GM21825 (cell line): Measurements from ENCODE around the gene TMEM87A.
"Not testable (repeated sequence)": the region's sequence is repeated elsewhere in the genome, so short reads cannot be mapped to it uniquely, and the experiment has no call there.

ENCODE experiments used
- ATAC-seq: cut with Tn5 transposase; IDR thresholded peaks from one replicate; pipeline ENCODE4 v1.9.1; 2021; ENCODE audit warnings: mild to moderate bottlenecking, moderate library complexity; ENCODE audit not compliant: unreplicated experiment

Gene TMEM87A

GRCh38 chr15:42273900-42274701 is 868 bp upstream of the TMEM87A start:
- ATAC-seq, result peak; percentile 19

- no peak for ATAC-seq
Observed at GRCh38 chr15:42270996-42271395, 2.2 kb downstream of the TMEM87A start.

DNA sequence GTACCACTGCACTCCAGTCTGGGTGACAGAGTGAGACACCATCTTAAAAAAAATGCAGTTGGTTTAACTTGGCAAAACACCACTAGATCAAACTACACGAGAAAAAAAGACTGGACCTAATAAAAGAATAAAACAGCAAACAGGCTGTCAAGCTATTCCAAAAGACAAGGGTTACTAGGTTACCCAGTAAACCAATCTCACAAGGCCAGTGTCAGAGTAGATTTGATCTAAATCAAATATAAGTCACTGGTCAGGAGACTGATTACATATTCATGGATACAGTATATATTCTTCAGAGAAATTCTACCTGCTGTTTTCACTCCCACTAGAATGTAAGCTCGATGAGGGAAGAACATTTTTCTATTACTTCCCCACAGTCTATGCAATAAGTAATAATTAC is 2.7 kb downstream of the TMEM87A start:
- no peak for ATAC-seq

- no peak for ATAC-seq
Observed at GRCh38 chr15:42267286-42267685, 5.9 kb downstream of the TMEM87A start.

GRCh38 chr15:42264795-42265194 is 8.4 kb downstream of the TMEM87A start:
- ATAC-seq, result no peak

GRCh38 chr15:42253300-42253699 is 19.9 kb downstream of the TMEM87A start:
- no peak for ATAC-seq

DNA sequence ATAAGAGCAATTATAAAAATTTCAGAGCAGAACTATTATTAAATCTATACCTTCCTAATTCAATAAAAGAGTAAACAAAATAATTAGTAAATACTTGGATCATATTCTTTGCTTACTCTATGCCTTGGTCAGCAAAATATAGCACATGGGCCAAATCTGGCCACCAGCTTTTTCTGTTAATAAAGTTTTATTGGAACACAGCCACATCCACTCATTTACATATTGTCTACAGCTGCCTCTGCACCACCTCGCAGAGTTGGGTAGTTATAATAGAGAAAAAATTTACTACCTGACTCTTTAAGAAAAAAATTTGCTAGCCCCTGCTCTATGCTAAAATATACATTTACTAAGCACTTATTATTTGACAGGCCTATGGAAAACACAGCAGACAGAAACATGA is 32.4 kb downstream of the TMEM87A start:
- no peak for ATAC-seq

DNA sequence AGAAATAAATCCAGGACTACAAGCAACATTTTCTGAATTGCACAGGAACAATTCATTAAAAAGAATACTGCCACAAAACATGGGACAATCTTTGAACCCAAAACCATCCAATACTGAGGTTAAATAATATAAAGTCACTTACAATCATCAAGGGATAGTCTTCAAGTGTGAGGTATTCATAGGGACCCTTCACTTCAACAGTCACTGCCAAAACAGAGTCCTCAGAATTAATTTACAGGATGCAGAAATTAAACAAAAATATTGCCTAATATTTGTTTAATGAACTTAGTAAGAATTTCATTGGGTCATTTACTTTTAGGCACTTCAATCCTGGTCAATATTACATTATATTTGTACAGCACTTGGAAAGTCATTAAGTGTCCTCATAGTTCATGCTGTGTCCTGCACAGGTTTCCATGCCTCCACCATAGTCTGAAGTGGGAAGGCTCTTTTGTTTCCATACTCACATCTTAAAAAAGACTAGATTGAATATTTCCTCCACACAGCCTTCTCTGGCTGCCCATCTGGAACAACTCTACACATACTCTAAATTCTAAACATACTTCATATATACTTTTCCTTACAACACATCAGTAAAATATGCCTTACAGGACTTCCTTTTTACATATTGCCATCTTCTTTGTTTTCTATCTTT is 33.6 kb downstream of the TMEM87A start:
- no peak for ATAC-seq

DNA sequence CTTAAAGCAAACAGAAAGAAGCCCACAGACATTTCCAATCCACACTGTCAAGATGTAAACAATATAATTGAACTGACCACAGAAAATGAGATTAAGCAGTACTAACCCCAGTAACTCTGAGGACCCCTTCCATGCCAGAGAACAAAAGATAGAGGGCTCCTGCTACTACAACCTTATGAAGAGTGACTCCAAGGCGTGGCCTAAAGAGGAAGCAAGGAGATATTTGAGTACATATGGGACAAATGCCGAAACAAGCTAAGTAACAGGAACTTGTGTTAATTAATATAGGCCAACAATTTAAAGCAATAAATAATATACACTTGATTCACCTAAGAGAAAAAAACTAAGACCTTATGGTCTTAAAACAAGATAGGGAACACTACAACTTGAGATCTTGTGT is 40.1 kb downstream of the TMEM87A start:
- no peak for ATAC-seq

GRCh38 chr15:42232606-42233005 is 40.6 kb downstream of the TMEM87A start:
- no peak for ATAC-seq

DNA sequence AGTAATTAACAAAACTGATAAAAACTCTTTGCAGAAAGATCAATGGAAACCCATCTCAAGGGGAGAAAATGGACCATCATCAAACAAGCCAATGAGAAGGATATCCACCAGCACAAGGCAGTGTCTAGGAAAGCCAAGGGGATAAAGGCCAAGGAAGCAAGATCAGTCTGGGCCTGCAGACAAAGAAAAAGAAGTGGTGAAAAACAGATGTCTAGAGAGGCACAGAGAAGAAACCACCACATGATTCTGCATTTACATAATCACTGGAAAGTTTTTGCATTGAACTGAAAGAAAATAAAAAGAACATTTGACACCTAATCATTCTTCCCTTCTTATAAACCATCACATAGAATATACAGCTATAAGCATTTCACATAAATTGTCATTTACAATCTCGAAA is 42.1 kb downstream of the TMEM87A start:
- ATAC-seq, result no peak

DNA sequence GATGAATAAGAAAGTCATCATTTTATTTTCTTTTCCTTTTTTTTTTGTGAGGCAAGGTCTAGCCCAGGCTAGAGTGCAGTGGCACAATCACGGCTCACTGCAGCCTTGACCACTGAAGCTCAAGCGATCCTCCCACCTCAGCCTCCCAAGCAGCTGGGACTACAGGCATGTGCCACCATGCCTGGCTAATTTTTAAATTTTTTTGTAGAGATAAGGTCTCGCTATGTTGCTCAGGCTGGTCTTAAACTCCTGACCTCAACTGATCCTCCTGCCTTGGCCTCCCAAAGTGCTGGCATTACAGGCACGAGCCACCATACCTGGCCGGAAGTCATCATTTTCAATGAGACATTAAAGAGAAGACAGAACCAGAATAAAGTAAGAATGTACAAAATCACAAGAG is 44.3 kb downstream of the TMEM87A start:
- ATAC-seq, result not testable (repeated sequence)

GRCh38 chr15:42228036-42228435 is 45.2 kb downstream of the TMEM87A start:
- ATAC-seq, result no peak

DNA sequence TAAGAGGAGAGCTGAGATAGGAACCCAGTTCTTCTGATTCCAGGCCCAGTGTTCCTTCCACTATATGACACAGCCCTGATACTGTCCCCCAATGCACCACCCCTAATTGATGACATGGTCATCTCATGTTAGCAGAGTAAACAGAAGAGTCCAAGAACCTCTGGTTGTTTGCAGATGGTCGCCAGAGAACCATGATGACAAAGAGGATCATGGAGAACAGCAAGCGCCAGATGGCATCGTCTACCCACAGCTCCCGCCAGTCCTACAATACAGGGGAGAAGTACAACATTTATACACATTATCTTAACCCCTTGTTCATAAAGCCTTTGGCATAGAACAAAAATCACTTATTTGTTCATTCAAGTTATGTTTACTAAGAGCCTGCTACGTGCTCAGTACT is 46.6 kb downstream of the TMEM87A start:
- ATAC-seq, result no peak

- no peak for ATAC-seq
Observed at GRCh38 chr15:42220216-42220615, 53.0 kb downstream of the TMEM87A start.

DNA sequence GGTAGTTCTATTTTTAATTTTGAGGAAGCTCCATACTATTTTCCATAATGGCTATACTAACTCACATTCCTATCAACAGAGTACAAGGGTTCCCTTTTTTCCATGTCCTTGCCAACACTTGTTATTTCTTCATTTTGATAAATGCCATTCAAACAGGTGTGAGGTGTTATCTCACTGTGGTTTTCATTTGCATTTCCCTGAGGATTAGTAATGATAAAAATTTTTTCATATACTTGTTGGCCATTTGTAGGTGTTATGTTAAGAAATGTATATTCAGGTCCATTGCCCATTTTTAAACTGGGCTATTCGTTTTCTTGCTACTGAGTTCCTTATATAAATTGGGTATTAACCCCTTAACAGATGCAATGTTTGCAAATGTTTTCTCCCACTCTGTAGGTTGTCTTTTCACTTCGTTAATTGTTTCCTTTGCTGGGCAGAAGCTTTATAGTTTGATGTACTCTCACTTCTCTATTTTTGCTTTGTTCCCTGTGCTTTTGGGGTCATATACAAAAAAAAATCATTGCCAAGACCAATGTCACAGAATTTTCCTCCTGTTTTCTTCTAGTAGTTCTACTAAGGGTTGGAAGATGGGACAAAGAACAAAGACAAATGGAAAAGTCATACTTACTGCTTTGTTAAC is 54.2 kb downstream of the TMEM87A start:
- no peak for ATAC-seq

DNA sequence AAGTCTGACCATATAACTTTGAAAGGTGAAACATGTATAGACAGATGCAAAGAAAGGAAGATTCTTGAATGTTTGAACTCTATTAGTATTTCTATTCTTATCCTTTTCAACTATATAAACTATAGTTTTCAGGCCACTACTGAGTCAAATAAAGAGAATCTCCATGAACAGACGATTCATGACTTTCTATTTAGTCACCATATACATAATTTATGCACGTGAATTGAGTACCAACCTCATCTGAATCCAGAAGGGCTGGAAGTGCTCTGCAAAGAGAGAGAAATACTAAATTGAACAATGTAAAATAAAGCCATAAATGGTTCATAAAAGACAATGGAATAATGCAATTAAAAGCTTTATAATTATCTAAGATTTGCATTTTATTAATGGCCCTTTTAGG is 55.7 kb downstream of the TMEM87A start:
- ATAC-seq, result no peak

GRCh38 chr15:42215913-42216829 is 57.1 kb downstream of the TMEM87A start:
- ATAC-seq, result no peak

DNA sequence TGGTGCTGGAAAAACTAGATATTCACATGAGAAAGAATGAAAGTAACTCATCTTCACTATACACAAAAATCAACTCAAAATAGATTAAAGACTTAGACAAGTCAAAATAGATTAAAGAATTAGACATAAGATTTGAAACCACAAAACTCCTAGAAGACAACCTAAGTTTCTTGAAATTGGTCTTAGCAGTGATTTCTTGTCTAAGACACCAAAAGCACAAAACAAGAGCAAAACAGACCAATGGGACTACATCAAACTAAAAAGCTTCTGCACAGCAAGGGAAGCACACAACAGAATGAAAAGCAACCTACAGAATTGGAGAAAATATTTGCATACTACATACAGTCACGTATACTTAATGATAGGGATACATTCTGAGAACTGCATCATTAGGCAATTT is 58.6 kb downstream of the TMEM87A start:
- ATAC-seq, result no peak

GRCh38 chr15:42213511-42213910 is 59.7 kb downstream of the TMEM87A start:
- ATAC-seq, result no peak

GRCh38 chr15:42210696-42211095 is 62.5 kb downstream of the TMEM87A start:
- ATAC-seq, result no peak
